Mammary microvascular endothelial cell (primary cell): ENCODE results near the gene ANGEL1. TPM values are rescaled to one million over a fixed set of nuclear protein-coding genes. Genes with fewer than 3 reads are reported as not detected.

ENCODE experiments used
- total RNA-seq: library from RNA; depleted of rRNA; stranded (reverse); fragments of >200 nt; gene quantifications from 2 replicates; pipeline ENCODE4 v1.2.3, GENCODE V29; 2015

Gene ANGEL1
- total RNA-seq = 10.6 and 13.5 TPM in 2 replicates

GRCh38 chr14:76812422-76813383 is at the start of gene ANGEL1:
Gene ANGEL1, minus strand, starts transcription at chr14:76812882. Its CDS starts 55 bp downstream, at chr14:76812827.

GRCh38 chr14:76826122-76826521 is 13.4 kb upstream of the ANGEL1 start, which contains the start of gene LRRC74A:
Gene LRRC74A, plus strand, starts transcription at chr14:76826408. Its CDS starts 290 bp downstream, at chr14:76826698.

GRCh38 chr14:76761136-76761959 is 51.3 kb downstream of the ANGEL1 start, which contains the start of gene VASH1:
Gene VASH1, plus strand, starts transcription at chr14:76761468. Its CDS starts 1,354 bp downstream, at chr14:76762822.

Other genes starting within 250 kb of the ANGEL1 start
- 10.1 and 11.7 TPM in 2 replicates for gene VASH1, start 51.4 kb downstream of the ANGEL1 start, total RNA-seq
- not detected in 2 replicates for gene LRRC74A, start 13.5 kb upstream of the ANGEL1 start, total RNA-seq
- 25.4 and 29.3 TPM in 2 replicates for gene IRF2BPL, start 215.8 kb upstream of the ANGEL1 start, total RNA-seq